OCI-LY1 (cell line): Measurements from ENCODE around the gene SHC3.

Source experiments
- H2AFZ ChIP-seq: fragments of 200-600 bp; sonication (generic), shearing (Covaris generic); 2 replicates; pipeline ENCODE4 v1.6.0; 2014; ENCODE audit warnings: antibody characterized with exemption, mild to moderate bottlenecking, low read length
- H3F3A ChIP-seq: fragments of 200-600 bp; sonication (generic), shearing (Covaris generic); 2 replicates; pipeline ENCODE4 v1.6.0; 2014; ENCODE audit warnings: mild to moderate bottlenecking, antibody characterized with exemption, low read length, moderate library complexity; ENCODE audit not compliant: insufficient read depth
- H3K27ac ChIP-seq: fragments of 200-600 bp; sonication (generic); 2 replicates; pipeline ENCODE4 v1.5.1; 2014; ENCODE audit warnings: low read length, mixed run types, mild to moderate bottlenecking, low read depth; ENCODE audit not compliant: poor library complexity, severe bottlenecking
- H3K27me3 ChIP-seq: fragments of 200-600 bp; sonication (generic); 2 replicates; pipeline ENCODE4 v1.6.0; 2014; ENCODE audit warnings: antibody characterized with exemption, mild to moderate bottlenecking, low read length, moderate library complexity; ENCODE audit not compliant: insufficient read depth
- H3K36me3 ChIP-seq: fragments of 200-600 bp; sonication (generic); 2 replicates; pipeline ENCODE4 v1.6.1; 2014; ENCODE audit warnings: mild to moderate bottlenecking, antibody characterized with exemption, low read length, moderate library complexity, mixed read lengths; ENCODE audit not compliant: insufficient read depth
- H3K4me1 ChIP-seq: fragments of 200-600 bp; sonication (generic); 2 replicates; pipeline ENCODE4 v1.5.1; 2014; ENCODE audit warnings: mild to moderate bottlenecking, low read length, moderate library complexity; ENCODE audit not compliant: insufficient read depth, severe bottlenecking
- H3K4me2 ChIP-seq: fragments of 200-600 bp; sonication (generic), shearing (Covaris generic); 2 replicates; pipeline ENCODE4 v1.6.1; 2014; ENCODE audit warnings: low read length
- H3K4me3 ChIP-seq: fragments of 200-600 bp; sonication (generic); 2 replicates; pipeline ENCODE4 v1.5.1; 2014; ENCODE audit warnings: low read length, low read depth, mild to moderate bottlenecking, mixed read lengths; ENCODE audit not compliant: poor library complexity, severe bottlenecking
- H3K79me2 ChIP-seq: fragments of 200-600 bp; shearing (Covaris generic); 2 replicates; pipeline ENCODE4 v1.6.1; 2016; ENCODE audit warnings: mixed run types, low read length, mixed read lengths; ENCODE audit not compliant: insufficient read depth
- H3K9ac ChIP-seq: fragments of 200-600 bp; sonication (generic), shearing (Covaris generic); 2 replicates; pipeline ENCODE4 v1.6.1; 2014; ENCODE audit warnings: mild to moderate bottlenecking, low read length, mixed read lengths
- H3K9me2 ChIP-seq: fragments of 200-600 bp; sonication (generic), shearing (Covaris generic); 2 replicates; pipeline ENCODE4 v1.6.1; 2014; ENCODE audit warnings: low read depth, mild to moderate bottlenecking, low read length, mixed read lengths
- H3K9me3 ChIP-seq: fragments of 200-600 bp; shearing (Covaris generic); 2 replicates; pipeline ENCODE4 v1.6.1; 2014; ENCODE audit warnings: low read length, mixed read lengths
- H4K20me1 ChIP-seq: fragments of 200-600 bp; sonication (generic), shearing (Covaris generic); 2 replicates; pipeline ENCODE4 v1.6.0; 2016; ENCODE audit warnings: mild to moderate bottlenecking, low read length; ENCODE audit not compliant: insufficient read depth
- EZH2 ChIP-seq: fragments of 200-600 bp; sonication (generic), shearing (Covaris generic); IDR thresholded peaks from 2 replicates; pipeline ENCODE4 v1.8.0; 2017; ENCODE audit warnings: borderline replicate concordance, mixed run types, mild to moderate bottlenecking, antibody characterized with exemption, low read length, moderate library complexity, mixed read lengths
- TF ChIP-seq, protein P1 (sequence below): fragments of 200-600 bp; sonication (generic), shearing (Covaris generic); IDR thresholded peaks from 2 replicates; pipeline ENCODE4 v1.5.1; 2017; ENCODE audit warnings: mild to moderate bottlenecking, antibody characterized with exemption, low read length, moderate library complexity, mixed read lengths

SHC3 gene

GRCh38 chr9:89219637-89220036 lies 41.0 kb upstream of the SHC3 start:
- Histone ChIP-seq H3K9me2 (no peaks in the 10 kb centered on the region), H2AFZ (no peak overlapping the region), H3F3A (no peaks in the 10 kb centered on the region), H3K27me3 (0 out of 2 replicates have a peak, but pooled peaks cover 5% of the 10 kb centered on the region), H3K4me3 (no peak overlapping the region), H3K9ac (no peak overlapping the region), H3K27ac (no peak overlapping the region), H3K9me3 (no peaks in the 10 kb centered on the region), H3K36me3 (no peaks in the 10 kb centered on the region), H4K20me1 (no peaks in the 10 kb centered on the region), H3K4me1 (no peaks in the 10 kb centered on the region), H3K79me2 (no peaks in the 10 kb centered on the region), H3K4me2 (no peak overlapping the region)
- TF ChIP-seq, protein P1, sequence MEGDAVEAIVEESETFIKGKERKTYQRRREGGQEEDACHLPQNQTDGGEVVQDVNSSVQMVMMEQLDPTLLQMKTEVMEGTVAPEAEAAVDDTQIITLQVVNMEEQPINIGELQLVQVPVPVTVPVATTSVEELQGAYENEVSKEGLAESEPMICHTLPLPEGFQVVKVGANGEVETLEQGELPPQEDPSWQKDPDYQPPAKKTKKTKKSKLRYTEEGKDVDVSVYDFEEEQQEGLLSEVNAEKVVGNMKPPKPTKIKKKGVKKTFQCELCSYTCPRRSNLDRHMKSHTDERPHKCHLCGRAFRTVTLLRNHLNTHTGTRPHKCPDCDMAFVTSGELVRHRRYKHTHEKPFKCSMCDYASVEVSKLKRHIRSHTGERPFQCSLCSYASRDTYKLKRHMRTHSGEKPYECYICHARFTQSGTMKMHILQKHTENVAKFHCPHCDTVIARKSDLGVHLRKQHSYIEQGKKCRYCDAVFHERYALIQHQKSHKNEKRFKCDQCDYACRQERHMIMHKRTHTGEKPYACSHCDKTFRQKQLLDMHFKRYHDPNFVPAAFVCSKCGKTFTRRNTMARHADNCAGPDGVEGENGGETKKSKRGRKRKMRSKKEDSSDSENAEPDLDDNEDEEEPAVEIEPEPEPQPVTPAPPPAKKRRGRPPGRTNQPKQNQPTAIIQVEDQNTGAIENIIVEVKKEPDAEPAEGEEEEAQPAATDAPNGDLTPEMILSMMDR = no peak
- TF ChIP-seq EZH2 = no peak

DNA sequence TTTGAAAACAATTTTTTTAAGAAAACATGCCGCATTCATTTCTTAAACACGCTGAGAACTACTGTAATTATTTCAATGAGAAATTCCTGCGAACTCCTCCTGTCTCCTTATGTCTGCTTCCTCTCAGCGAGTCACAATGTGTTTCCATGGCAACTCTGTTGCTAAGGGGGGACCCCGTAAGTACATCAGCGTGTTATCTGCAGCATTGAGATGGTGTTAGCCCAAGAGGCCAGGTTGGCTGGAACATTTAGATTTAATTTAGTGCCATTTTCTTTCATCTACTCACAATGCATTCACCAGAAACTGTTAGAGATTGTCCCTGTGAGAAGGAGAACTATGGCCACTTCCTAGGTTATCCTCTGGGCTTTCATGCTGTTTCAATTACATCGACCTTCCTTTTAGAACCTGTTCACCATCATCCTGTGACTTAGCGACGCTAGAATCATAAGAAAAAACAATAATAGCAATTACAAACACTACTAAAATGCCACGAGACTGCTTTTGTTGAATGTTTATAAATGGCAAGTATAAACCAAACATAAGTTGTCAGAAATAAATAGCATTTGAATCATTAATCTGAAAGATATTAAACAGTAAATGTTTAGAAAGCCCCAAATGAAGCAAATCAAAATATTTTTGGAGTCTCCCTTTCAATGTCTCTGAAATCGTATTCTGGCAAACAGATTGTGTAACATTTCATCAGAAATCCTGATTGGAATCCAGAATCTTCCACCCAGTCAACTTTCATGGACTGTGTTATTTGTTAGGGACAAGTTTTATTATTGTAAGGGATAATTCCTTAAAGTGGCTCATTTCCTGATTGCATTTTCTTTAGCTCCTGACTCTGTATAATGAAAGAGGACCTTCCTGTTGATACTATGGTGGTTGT lies 39.7 kb upstream of the SHC3 start:
- H3K27me3 ChIP-seq = 0 out of 2 replicates have a peak, but pooled peaks cover 5% of the 10 kb centered on the region

DNA sequence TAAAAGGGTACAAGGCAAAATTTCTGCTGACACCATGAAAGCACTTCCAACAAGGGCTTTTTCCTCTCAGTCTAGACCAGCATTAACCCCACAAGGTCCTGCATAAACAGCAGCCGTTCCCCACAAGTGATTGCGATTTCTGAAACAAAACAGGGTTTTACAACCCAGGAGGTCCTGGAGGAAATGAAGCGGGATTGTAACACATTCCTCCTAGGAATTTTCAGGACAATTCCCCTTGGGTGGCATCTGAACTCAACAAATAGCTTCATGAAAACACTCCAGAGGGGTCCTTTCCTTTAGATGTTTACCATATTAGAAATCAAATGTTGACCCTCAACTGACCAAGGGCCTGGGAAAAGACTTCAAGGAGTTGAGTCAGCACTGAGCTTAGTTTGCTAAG lies 36.7 kb upstream of the SHC3 start:
- H4K20me1 ChIP-seq = no peaks in the 10 kb centered on the region
- H3K27me3 ChIP-seq = 0 out of 2 replicates have a peak, but pooled peaks cover 5% of the 10 kb centered on the region
- TF ChIP-seq, protein P1 = no peak
- no peaks in the 10 kb centered on the region for H3K79me2 ChIP-seq
- H3F3A ChIP-seq = no peaks in the 10 kb centered on the region
- no peak overlapping the region for H3K27ac ChIP-seq
- no peak overlapping the region for H3K4me3 ChIP-seq
- no peaks in the 10 kb centered on the region for H3K36me3 ChIP-seq
- H3K4me1 ChIP-seq = no peaks in the 10 kb centered on the region
- no peak overlapping the region for H3K4me2 ChIP-seq
- H2AFZ ChIP-seq = no peak overlapping the region
- no peak overlapping the region for H3K9ac ChIP-seq
- H3K9me2 ChIP-seq = no peaks in the 10 kb centered on the region
- no peaks in the 10 kb centered on the region for H3K9me3 ChIP-seq

More for the DNA sequence above, 39.7 kb upstream of the SHC3 start:
- Histone ChIP-seq H3K79me2 (no peaks in the 10 kb centered on the region), H3K36me3 (no peaks in the 10 kb centered on the region), H3K4me2 (no peak overlapping the region), H3K9me3 (no peaks in the 10 kb centered on the region), H3K9me2 (no peaks in the 10 kb centered on the region), H3F3A (no peaks in the 10 kb centered on the region), H4K20me1 (no peaks in the 10 kb centered on the region), H3K27ac (no peak overlapping the region), H3K9ac (no peak overlapping the region), H2AFZ (no peak overlapping the region), H3K4me3 (no peak overlapping the region), H3K4me1 (no peaks in the 10 kb centered on the region)
- no peak for TF ChIP-seq EZH2
- TF ChIP-seq, protein P1 = no peak
